HL-60 (cell line): ENCODE data around the gene PORCN.
A peak's percentile ranks its signal among the peaks of the same experiment; 100 is the strongest.

Experiments
- DNase-seq, 2 experiments: peaks; one replicate each; pipeline ENCODE4 v3.0.0-alpha.2; 2010 to 2020; ENCODE audit warnings: low read depth in 1 of 2, low spot score in 1 of 2
- H3K27ac ChIP-seq: fragments of 250-450 bp; sonication (Bioruptor Pico); replicated peaks from 2 replicates; pipeline ENCODE4 v1.5.1; 2020; ENCODE audit warnings: mild to moderate bottlenecking, moderate library complexity
- H3K27me3 ChIP-seq: fragments of 250-450 bp; sonication (Bioruptor Pico); 2 replicates; pipeline ENCODE4 v1.5.1; 2021; ENCODE audit warnings: mild to moderate bottlenecking, moderate library complexity; ENCODE audit not compliant: insufficient read depth, poor library complexity, severe bottlenecking
- H3K4me3 ChIP-seq: replicated peaks from 2 replicates; pipeline ENCODE4 v1.5.1; 2011; ENCODE audit warnings: mild to moderate bottlenecking, control low read depth, low read length; ENCODE audit not compliant: insufficient read depth
- GABPA ChIP-seq: IDR thresholded peaks from 2 replicates; pipeline ENCODE4 v1.6.1; 2012; ENCODE audit warnings: low read depth
- POLR2AphosphoS5 ChIP-seq: IDR thresholded peaks from 2 replicates; pipeline ENCODE4 v1.6.1; 2012; ENCODE audit warnings: low read depth
- SPI1 ChIP-seq: IDR thresholded peaks from 2 replicates; pipeline ENCODE4 v1.6.1; 2012; ENCODE audit warnings: low read depth, mild to moderate bottlenecking, borderline replicate concordance
- long read RNA-seq: library from polyadenylated mRNA; unstranded; transcript quantifications from one replicate; pipeline ENCODE4 v2.0.0, GENCODE V29; 2020
- TF ChIP-seq, protein P1 (sequence below): IDR thresholded peaks from 2 replicates; pipeline ENCODE4 v1.6.1; 2012; ENCODE audit warnings: low read depth; ENCODE audit not compliant: insufficient replicate concordance
- TF ChIP-seq, protein P2 (sequence below): IDR thresholded peaks from one replicate; pipeline ENCODE4 v1.5.1; 2011; ENCODE audit warnings: low read length, control low read depth, inconsistent platforms; ENCODE audit not compliant: insufficient read depth

PORCN gene
- long read RNA-seq, transcript PORCN-204 (13 exons, 1,672 nt), result major isoform, 11 of 75 reads
- long read RNA-seq, partial matches to known transcripts, result 7 of 75 reads
- long read RNA-seq, other reads (novel, unspliced or antisense), result 55 of 75 reads

DNA sequence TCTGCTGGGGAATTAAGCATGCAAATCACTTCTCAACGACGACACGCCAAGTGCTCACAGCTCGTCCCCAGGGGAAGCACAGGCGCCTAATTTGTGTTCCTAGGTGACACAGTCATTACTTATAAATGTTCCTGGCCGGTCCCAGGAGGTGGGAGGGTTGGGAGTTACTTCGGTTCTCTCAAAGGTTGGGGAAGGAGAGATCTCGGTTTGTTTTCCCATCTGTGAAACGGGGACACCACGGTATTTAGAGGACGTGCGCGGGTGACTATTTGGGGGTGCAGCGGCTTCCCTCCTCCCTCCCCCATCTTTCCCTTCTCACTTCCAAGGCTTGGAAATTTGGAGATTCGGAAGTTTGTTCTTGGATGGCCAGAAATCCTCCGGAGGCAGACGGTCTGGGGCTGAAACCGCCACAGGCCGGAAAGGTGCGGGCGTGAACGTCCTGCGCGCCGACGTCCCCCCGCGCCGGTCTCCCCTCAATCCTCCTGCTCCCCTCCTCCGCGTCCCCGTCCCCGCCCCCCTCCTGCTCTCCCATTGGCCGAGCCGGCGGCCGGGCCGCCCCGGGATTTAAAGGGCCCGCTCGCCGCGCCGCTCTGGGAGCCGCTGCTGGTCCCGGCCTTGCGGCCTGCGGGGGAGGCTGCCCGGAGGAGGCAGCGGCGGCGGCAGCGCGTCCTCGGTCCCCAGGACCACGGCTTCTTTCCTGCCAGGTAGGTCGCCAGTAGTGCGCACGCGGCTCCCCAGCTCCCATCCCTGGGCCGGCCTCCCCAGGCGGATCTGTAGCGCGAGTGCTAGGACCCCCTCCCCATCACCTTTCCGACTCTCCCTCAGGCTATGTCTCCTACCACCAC is at the start of gene PORCN:
Gene PORCN, plus strand, starts transcription at position 593 of the 845 bp plus-strand sequence. CDS start 829 bp downstream, outside the sequence.
- Histone ChIP-seq H3K27me3 (no peaks in the 10 kb centered on the region), H3K27ac (peak within 1 kb of the TSS; percentile 27; the same call in 1 of the 2 replicates), H3K4me3 (peak within 1 kb of the TSS; percentile 65)
- TF ChIP-seq GABPA, result no peak
- TF ChIP-seq POLR2AphosphoS5, result peak; percentile 35; the same call in 1 of the 2 replicates
- TF ChIP-seq, protein P1, sequence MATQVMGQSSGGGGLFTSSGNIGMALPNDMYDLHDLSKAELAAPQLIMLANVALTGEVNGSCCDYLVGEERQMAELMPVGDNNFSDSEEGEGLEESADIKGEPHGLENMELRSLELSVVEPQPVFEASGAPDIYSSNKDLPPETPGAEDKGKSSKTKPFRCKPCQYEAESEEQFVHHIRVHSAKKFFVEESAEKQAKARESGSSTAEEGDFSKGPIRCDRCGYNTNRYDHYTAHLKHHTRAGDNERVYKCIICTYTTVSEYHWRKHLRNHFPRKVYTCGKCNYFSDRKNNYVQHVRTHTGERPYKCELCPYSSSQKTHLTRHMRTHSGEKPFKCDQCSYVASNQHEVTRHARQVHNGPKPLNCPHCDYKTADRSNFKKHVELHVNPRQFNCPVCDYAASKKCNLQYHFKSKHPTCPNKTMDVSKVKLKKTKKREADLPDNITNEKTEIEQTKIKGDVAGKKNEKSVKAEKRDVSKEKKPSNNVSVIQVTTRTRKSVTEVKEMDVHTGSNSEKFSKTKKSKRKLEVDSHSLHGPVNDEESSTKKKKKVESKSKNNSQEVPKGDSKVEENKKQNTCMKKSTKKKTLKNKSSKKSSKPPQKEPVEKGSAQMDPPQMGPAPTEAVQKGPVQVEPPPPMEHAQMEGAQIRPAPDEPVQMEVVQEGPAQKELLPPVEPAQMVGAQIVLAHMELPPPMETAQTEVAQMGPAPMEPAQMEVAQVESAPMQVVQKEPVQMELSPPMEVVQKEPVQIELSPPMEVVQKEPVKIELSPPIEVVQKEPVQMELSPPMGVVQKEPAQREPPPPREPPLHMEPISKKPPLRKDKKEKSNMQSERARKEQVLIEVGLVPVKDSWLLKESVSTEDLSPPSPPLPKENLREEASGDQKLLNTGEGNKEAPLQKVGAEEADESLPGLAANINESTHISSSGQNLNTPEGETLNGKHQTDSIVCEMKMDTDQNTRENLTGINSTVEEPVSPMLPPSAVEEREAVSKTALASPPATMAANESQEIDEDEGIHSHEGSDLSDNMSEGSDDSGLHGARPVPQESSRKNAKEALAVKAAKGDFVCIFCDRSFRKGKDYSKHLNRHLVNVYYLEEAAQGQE, result no peak
- DNase-seq, result peak in 1 of 2 experiments; percentile 72

DNA sequence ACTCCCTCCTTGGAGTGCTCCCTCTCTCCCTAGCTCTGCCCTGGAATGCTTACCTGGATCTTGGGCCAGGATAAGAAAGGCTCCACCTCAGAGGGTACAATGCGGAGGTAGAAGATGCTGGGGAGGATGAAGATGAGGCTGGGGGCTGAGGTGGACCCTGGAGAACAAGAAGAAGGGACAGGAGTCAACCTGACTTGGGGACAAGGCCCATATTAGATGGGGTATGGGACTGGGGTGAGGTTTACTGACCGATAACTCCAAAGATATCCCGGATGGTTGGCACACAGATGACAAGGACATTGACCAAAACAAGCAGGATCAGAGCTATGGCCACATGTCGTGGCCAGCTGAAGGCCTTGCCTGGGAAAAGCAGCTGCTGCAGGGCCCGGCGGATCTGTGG is 49.3 kb upstream of the PORCN start:
- no peak for TF ChIP-seq GABPA
- no peak for TF ChIP-seq POLR2AphosphoS5
- TF ChIP-seq, protein P1, result no peak
- no peak for TF ChIP-seq SPI1
- TF ChIP-seq, protein P2, sequence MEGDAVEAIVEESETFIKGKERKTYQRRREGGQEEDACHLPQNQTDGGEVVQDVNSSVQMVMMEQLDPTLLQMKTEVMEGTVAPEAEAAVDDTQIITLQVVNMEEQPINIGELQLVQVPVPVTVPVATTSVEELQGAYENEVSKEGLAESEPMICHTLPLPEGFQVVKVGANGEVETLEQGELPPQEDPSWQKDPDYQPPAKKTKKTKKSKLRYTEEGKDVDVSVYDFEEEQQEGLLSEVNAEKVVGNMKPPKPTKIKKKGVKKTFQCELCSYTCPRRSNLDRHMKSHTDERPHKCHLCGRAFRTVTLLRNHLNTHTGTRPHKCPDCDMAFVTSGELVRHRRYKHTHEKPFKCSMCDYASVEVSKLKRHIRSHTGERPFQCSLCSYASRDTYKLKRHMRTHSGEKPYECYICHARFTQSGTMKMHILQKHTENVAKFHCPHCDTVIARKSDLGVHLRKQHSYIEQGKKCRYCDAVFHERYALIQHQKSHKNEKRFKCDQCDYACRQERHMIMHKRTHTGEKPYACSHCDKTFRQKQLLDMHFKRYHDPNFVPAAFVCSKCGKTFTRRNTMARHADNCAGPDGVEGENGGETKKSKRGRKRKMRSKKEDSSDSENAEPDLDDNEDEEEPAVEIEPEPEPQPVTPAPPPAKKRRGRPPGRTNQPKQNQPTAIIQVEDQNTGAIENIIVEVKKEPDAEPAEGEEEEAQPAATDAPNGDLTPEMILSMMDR, result no peak
- DNase-seq, result no peak
- Histone ChIP-seq H3K27ac (no peak overlapping the region), H3K27me3 (no peaks in the 10 kb centered on the region), H3K4me3 (no peak overlapping the region)

DNA sequence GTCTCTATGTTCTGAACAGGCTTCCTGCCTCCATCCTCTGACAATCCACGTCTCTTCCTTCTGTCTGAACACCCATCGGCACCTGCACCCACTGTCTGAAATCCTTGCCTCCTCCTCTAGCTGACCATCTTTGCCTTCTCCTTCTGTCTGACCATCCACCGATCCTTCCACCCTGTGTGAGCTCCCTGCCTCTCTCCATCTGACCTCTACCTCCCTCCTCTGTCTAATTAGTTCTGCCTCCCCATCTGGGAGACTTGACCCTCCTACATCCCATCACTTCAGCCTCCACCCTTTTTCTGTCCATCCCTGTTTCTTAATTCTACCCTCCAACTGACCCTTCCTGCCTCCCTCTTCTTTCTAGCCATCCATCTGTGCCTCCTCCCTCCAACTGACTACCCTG is 48.8 kb upstream of the PORCN start:
- Histone ChIP-seq H3K27ac (no peak overlapping the region), H3K27me3 (no peaks in the 10 kb centered on the region), H3K4me3 (no peak overlapping the region)
- DNase-seq, result no peak
- TF ChIP-seq, protein P1, result no peak
- TF ChIP-seq, protein P2, result no peak
- TF ChIP-seq SPI1 (no peak), POLR2AphosphoS5 (no peak), GABPA (no peak)
